Measurements from ENCODE around the gene INPP1.

DNA sequence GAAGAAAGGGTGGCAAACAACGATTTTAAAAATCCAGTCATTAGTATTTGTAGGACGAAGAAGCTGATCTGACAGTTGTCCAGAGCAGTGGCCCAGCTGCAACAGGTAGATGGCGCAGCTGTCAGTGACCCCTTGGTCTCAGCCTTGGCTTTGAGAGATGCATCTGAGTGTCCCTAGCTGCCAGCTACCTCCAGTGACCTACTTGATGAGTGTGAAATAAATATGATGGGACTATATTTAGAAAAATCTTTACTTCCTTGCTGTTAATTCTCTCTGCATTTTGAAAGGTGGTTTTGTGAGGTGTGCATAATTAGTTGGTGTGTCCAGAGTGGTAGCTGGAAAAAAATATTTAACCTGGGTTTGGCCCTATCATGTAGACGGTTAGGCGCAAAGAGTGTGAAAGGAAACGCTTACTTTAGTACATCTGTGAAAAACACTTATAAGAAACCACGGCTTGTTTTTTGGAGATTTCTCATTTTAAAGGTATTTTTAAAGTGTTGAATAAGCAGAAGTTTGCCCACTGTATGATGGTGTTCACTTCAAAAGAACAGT lies 963 bp downstream of the INPP1 start:
- TF ChIP-seq POLR2A (IDR thresholded peaks at IDR 0.05), result no peak
- TF ChIP-seq, protein P1, sequence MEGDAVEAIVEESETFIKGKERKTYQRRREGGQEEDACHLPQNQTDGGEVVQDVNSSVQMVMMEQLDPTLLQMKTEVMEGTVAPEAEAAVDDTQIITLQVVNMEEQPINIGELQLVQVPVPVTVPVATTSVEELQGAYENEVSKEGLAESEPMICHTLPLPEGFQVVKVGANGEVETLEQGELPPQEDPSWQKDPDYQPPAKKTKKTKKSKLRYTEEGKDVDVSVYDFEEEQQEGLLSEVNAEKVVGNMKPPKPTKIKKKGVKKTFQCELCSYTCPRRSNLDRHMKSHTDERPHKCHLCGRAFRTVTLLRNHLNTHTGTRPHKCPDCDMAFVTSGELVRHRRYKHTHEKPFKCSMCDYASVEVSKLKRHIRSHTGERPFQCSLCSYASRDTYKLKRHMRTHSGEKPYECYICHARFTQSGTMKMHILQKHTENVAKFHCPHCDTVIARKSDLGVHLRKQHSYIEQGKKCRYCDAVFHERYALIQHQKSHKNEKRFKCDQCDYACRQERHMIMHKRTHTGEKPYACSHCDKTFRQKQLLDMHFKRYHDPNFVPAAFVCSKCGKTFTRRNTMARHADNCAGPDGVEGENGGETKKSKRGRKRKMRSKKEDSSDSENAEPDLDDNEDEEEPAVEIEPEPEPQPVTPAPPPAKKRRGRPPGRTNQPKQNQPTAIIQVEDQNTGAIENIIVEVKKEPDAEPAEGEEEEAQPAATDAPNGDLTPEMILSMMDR (IDR thresholded peaks at IDR 0.05), result no peak
